RPMI7951 (cell line): ENCODE measurements around the gene MYL5. TPM values are rescaled to one million over a fixed set of nuclear protein-coding genes. Genes with fewer than 3 reads are reported as not detected.
"Not testable (repeated sequence)": the region's sequence is repeated elsewhere in the genome, so short reads cannot be mapped to it uniquely, and the experiment has no call there.

Experiments used
- DNase-seq: peaks from one replicate; pipeline ENCODE4 v3.0.0-alpha.2; 2012; ENCODE audit warnings: low read depth
- total RNA-seq: library from RNA; depleted of rRNA; stranded (reverse); fragments of >200 nt; shearing (Covaris generic); gene quantifications from 2 replicates; pipeline ENCODE4 v1.2.3, GENCODE V29; 2014

The MYL5 gene
- total RNA-seq, 1 experiment from 2014 or later = 3.2 TPM

GRCh38 chr4:684623-685327 lies 10.4 kb downstream of the MYL5 start:
- DNase-seq = no peak

- DNase-seq = no peak
Observed at GRCh38 chr4:685679-686412, 11.5 kb downstream of the MYL5 start.

DNA sequence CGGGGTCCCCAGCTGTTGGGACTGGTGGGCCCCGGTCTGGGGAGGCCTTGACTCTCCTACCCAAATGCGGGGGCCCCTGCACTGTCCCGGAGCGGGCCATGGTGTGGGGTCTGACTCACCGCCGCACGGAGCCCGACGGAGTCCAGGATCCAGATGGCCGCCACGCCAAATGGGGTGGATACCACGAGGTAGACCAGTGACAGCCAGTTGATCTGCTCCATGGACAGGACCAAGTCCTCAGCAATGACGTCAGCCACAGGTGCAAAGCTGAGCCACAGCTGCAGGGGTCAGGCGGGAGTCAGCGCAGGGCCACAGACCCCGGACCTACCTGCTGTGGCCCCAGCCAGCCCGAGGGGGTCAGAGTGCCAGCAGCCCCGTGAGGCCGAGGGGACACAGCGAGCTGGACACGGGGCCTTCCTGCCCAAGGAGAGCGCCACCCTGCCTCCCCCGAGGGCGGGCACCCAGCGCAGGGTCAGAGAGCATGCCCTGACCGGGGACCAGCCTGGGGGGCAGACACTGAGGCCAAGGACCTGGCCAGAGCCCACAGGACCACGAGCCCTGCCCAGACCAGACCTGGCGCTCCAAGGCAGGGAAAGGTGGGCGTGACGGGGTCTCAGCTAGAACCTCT lies 12.2 kb downstream of the MYL5 start:
- DNase-seq = no peak

DNA sequence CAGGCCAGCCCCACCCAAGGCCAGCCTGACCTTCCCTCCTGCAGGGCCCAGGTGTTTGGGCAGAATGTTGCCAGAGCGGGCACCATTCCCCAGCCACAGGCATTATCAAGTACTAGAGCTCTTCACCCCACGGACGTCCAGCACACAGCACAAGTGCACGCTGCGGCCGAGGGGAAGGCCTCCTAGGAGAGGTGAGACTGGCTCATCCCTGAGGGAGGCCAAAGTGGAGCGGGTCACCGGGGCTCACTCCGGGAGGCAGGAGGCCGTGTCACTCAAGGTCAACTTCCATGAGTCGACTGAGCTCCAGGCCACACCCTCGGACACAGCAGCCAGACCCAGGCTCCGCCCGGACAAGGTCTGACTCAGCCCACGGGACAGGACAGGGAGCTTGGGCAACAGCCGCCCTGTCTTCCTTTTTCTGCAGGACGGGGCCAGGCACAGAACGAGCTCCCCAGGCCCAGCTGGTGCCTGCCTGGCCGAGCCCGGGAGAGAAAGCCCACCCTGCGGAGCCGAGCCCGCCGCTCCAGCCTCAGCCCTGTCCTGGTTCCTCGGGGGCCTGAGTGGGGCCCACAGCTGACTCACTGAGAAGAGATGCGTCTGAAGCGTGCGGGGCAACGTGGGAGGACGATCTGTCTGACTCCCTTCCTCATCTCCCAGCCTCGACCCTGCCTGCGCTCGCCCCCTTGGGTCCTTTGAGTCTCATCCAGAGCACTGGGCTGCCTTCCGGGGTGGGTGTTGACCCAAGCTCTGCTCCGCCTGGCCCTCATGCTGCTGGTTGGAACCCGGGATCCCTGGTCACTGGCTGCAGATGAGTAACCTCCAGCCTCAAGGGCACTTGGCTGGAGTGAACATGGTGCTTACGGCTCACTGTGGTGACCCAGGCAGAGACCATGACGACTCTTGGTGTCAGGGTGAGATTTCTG lies 13.0 kb downstream of the MYL5 start:
- peak; percentile 65 for DNase-seq

DNA sequence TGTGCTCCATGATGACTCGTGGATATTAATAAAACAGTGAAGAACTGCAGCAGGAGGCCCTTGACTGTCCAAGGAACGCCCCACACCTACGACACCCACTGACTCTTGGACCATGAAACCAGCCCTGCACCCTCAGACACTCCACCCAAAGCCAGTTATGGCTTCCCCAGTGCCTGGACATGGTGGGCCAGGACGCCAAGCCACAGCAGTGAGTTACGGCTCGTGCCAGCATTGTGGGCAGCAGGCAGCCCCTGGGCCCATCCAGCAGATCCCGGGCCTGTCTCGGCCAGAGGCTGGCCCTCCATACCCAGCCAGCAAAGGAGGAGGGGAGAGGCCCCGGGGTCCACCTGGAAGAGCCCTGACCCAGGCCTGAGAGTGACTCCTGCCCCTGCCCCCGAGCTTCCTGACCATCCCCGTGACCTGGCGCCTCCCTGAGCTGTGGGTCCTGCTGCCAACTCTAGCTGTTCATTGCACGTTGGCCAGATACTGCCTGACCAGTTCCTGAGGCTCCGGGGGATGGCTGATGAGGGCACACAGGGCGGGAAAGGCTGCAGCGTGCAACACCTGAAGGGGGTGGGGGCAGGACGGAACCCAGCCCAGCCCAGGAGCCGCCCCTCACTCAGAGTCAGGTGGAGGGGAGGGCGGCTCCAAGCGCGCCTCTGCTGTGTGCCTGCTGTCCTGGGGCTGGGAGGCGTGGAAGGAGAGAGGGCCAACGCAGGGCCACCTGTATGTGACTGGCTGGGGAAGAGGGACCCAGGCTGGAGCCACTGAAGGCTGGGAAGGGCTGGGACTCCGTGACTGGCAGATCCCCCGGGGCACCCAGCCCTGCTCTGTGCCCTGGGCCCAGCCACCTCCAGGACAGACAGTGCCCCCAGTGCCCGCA lies 13.9 kb downstream of the MYL5 start:
- no peak for DNase-seq

DNA sequence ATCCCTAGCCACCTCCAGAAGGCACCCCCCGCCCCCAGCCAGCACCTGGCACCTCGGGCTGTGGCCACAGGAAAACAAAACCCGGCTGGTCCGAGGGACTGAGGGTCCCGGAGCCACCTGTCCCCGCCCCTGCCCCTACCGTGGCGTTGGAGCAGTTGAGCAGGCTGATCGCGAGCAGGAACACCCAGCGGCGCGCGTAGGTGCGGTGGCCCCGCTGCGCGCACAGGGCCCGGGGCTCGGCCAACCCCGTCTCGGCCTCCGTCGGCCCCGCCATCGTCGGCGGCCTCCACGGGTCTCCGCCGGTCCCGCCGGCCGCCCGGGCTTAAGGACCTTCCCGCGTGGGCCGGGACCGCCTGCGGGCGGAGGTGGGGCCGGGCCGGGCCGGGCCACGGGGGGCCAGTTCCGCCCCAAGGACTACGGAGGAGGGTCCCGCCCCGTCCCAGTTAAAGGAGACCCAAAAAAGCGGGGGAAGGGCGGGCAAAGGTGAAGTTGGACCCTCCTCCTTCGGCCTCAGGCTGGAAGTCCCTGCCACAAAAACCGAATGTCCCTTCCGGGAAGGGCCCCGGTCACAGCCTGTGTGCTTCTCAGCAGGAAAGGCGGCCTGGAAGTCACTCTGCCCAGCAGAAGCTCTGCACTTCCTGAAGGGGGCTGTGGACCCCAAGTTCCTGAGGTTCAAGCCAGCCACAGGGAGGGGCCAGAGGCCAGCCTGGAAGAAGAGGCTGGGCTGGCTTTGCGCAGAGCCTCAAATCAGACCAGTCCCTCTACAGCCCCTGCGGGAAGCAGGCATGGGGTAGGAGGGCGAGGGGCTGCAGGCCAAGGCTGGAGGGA lies 14.7 kb downstream of the MYL5 start, which contains the start of gene SLC49A3:
SLC49A3 (minus strand) TSS at position 298 of the 828 bp plus-strand sequence; CDS start at position 274, 24 bp downstream.
- DNase-seq = no peak

DNA sequence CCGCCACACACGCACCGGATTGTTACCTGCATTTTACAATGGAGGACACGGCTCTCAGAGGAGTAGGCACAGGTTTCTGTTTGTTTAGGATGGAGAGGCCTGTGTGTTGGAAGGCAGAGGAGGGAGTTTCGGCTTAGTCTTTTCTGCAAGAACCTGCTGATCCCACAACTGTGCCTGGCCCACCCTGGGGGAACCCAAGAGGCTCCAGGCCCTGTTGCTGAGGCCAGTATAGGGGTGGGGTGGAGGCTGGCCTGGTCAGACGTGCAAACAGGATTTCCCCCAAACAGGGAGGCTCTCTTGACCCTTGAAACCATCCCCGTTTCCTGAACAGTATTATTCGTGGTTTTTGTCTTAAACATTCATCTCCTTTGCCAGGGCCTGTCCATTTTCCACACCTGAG lies 15.4 kb downstream of the MYL5 start:
- DNase-seq = no peak

GRCh38 chr4:692771-693554 lies 18.6 kb downstream of the MYL5 start:
- DNase-seq = no peak

DNA sequence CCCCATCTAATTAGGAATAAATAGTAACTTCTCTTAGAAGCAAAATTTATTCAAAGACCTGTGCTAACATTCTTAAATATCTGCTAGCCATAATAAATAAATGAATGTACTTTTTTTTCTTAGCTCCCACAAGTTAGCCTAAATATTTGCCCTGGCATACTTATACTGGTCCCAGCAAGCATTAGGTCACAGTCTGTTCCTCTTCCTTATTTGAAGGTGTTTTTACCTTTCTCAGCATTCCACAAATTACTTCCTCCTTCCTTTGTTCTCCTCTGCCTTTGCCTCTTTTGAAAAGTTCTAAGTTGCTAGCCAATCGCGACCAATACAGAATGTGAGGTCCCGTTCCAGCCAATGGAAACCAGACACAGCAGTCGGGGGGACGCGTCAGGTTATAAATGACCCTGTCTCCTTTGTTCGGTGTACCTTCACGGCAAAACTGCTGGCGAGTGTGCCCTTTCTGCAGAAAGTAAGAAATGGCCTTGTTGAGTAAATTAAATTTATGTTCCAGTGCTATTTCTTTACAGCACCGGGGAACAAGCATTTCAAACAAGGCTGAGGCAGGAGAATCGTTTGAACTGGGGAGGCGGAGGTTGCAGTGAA lies 20.1 kb downstream of the MYL5 start:
- DNase-seq = not testable (repeated sequence)

GRCh38 chr4:699816-700580 lies 25.7 kb downstream of the MYL5 start:
- no peak for DNase-seq

GRCh38 chr4:700587-701264 lies 26.4 kb downstream of the MYL5 start:
- DNase-seq = no peak

DNA sequence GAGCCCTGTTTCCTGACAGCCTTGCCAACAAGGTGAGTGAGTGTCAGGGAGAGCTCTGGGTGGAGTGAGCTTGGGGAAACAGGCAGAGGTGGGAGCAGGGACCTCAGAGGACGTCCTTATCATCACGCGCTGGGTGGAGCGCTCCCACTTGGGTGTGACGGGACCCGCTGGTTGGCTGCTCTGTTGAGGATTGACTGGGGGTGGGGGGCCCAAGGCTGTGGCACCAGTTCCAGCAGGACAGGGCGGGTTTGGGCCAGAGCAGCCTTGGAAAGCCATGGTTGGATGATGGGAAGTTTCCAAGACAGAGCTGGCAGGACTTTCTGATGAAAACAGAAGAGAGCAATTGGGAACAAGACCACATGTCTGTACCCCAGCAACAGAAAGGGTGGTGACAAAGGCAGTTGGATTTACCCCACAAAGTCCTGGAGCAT lies 28.3 kb downstream of the MYL5 start:
- no peak for DNase-seq

GRCh38 chr4:703336-704197 lies 29.2 kb downstream of the MYL5 start:
- no peak for DNase-seq

DNA sequence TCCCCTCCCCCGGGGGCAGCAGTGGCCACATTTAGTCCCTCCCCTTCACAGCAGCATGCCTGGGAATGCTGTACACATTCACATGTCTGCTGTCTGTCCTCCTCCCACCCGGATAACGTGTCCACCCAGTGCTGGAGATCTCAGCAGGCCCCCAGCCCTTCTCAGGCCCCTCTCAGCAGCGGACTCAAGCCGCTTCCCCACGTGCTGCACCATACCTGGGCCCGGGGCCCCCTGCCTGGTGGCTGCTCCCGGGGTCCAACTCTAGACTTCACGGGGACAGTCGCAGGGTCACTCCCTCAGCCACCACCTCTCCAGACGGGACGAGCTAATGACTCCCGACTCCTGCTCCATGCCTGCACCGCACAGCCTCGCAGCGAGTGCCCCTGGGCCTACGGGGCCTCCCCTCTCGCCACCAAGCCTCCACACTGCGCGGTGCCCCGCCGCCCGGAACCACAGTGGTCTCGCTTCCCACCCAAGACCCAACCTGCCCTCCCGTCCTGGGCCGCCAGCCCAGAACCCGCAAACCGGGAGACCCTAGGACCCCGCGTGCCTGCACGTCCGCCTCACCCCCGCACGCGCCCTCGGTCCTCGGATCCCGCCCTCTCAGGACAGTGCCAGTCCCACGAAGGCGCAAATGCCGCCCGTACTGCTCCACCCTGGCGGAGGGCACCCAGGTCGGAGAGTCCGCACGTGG lies 30.0 kb downstream of the MYL5 start:
- no peak for DNase-seq

DNA sequence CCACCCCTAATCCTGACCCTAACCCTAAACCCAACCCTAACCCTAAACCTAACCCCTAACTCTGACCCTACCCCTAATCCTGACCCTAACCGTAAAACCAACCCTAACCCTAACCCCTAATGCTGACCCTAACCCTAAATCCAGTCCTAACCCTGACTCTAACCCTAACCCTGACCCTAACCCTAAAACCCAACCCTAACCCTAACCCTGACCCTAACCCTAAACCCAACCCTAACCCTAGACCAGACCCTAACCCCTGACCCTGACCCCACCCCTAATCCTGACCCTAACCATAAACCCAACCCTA lies 30.6 kb downstream of the MYL5 start:
- no peak for DNase-seq
